ENCODE results near the gene IFNA16.

DNA sequence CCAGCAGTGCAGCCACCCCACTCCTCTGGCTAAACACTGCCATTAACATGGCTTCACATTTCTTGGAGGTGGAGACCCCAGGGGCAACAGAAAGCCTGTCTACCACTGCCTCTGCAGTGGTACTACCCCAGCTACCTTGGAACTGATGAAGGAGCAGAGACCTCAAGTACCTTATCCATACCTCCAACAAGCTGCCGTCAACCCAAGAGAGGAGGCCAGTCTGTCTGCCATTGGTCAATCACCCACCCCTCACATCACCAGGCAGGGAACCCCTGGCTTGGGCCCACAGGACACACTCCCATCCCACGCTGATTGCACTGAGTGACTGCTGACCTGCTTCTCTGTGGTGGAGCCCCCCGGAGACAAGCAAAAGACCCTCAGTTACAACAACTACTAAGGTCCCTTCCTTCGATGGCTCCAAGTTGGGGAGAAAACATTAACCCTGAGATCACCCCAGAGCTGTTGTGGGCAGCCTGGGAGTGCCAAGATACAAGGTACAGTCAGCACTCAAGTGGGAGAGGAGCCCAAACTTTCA, 17.1 kb upstream of the IFNA16 start:
- TF ChIP-seq, protein P1, sequence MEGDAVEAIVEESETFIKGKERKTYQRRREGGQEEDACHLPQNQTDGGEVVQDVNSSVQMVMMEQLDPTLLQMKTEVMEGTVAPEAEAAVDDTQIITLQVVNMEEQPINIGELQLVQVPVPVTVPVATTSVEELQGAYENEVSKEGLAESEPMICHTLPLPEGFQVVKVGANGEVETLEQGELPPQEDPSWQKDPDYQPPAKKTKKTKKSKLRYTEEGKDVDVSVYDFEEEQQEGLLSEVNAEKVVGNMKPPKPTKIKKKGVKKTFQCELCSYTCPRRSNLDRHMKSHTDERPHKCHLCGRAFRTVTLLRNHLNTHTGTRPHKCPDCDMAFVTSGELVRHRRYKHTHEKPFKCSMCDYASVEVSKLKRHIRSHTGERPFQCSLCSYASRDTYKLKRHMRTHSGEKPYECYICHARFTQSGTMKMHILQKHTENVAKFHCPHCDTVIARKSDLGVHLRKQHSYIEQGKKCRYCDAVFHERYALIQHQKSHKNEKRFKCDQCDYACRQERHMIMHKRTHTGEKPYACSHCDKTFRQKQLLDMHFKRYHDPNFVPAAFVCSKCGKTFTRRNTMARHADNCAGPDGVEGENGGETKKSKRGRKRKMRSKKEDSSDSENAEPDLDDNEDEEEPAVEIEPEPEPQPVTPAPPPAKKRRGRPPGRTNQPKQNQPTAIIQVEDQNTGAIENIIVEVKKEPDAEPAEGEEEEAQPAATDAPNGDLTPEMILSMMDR (IDR thresholded peaks at IDR 0.05), result no peak
- TF ChIP-seq POLR2A (IDR thresholded peaks at IDR 0.05) (no peak), EP300 (IDR thresholded peaks at IDR 0.05) (no peak)

Measured in tibial nerve (tissue), 4 donors.